GM18873 (cell line): Measurements from ENCODE around the gene CUL3.
"Not testable (repeated sequence)": the region's sequence is repeated elsewhere in the genome, so short reads cannot be mapped to it uniquely, and the experiment has no call there.

Source experiments
- ATAC-seq: cut with Tn5 transposase; IDR thresholded peaks from one replicate; pipeline ENCODE4 v1.9.1; 2021; ENCODE audit warnings: mild to moderate bottlenecking, moderate library complexity, moderate number of reproducible peaks; ENCODE audit not compliant: unreplicated experiment, low FRiP score

CUL3 gene

DNA sequence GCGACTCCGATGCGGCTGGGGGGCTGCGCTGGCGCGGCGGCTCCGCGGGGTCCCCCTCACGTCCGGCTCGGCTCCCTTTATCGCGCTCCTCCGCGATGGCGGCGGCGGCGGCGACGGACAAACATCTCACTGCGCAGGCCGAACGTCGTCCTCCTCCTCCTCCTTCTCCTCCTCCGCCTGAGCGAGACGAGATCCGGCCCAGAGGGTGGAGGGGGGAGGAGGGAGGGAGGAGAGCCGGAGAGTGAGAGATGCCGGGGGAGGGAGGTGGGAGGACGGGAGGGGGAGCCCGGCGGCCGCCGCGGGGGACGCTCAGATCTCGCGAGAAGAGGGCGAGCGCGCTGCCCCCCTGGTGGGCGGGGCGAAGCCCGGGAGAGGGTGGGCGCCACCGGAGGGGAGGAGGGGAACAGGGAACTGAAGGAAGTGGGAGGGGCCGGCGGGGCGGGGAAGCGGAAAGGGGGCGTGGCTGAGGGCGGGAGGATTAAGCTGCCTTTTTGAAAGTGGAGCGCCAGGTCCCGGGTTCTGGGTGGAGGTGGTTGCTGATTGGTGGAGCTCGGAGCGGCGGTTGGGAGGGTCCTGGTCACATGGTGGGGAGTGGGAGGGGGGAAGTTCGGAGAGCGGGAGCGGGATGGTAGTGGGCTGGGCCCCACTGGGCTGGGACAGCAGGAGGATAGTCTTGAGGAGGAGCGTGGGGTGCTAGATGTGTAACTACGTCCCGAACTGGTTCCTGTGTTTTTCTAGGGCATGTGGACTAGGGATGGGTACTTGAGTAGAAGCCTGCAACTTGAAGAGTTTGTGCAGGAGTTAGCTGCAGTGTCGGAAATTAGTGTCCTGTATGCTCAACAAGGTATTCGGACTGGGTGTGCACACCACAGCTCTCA is at the start of gene CUL3:
Gene CUL3, minus strand, starts transcription at position 153 of the 878 bp plus-strand sequence. CDS start 354 bp downstream, outside the sequence.
- ATAC-seq = peak; percentile 80

DNA sequence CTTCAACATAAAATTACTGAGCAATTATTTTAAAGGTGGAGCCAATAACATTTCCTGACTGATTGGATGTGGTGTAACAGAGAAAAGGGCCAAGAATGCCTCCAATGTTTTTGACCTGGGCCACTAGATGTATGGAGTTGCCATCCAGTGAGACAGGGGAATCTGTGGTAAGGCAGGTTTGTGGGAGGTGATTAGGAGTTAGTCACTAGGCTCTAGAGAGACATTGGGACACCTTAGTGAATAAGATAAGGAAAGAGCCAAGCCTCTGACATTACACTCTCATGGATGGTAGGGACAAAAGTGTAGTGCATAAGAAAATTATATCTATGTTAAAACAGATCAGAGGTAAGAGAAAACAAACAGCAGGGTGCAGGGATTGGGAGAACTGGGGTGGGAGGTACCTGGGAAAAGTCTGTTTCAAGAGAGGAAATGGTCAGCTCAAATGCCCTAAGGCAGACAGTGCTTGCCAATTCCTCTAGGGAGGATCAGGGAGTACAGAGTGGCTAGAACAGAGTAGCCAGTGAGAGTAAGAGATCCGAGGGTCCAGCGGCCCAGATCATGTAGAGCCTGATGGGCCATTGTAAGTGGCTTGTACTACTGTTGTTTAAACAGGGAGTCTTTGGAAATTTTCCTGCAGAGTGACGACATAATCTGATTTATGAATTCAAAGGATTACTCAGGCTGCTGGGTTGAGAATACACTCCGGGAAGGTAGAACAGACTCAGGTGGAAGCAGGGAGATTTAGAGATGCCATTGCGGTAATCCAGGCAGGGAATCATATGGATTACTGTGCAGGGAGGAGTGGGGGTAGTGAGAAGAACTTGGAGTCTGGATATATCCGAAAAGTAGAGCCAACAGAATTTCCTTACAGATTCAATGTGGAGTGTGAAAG is 45.7 kb upstream of the CUL3 start:
- no peak for ATAC-seq

DNA sequence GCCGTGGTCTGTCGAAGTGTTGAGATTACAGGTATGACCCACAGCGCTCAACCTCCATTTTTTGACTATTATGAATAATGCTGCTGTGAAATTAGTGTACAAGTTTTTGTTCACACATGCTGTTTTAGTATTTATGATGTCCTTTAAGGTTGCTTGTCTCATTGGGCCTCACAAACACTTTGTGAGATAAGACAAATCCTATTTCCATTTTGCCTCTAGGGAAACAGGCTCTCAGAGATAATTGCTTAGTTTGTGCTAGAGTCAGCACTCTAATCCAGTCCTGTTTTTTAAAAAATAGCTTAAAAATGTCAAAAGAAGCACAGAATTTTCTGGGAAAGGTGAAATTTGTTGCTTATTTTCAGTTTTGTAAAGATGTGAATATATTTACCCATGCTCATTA is 43.3 kb upstream of the CUL3 start:
- ATAC-seq = no peak

DNA sequence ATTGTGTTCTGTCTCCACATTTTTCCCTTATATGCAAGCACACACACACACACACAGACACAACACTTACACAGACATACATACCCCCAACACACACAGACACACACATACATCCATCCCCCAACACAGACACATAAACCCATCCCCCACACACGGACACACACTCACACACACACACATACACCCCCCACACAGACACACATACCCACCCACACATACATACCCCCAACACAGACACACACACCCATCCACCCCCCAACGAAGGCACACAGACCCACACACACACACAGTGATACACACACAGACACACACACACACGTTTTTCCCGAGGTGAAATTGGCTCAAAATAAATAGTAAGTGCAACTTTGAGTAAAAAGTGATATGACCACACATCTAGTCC is 41.6 kb upstream of the CUL3 start:
- no peak for ATAC-seq

DNA sequence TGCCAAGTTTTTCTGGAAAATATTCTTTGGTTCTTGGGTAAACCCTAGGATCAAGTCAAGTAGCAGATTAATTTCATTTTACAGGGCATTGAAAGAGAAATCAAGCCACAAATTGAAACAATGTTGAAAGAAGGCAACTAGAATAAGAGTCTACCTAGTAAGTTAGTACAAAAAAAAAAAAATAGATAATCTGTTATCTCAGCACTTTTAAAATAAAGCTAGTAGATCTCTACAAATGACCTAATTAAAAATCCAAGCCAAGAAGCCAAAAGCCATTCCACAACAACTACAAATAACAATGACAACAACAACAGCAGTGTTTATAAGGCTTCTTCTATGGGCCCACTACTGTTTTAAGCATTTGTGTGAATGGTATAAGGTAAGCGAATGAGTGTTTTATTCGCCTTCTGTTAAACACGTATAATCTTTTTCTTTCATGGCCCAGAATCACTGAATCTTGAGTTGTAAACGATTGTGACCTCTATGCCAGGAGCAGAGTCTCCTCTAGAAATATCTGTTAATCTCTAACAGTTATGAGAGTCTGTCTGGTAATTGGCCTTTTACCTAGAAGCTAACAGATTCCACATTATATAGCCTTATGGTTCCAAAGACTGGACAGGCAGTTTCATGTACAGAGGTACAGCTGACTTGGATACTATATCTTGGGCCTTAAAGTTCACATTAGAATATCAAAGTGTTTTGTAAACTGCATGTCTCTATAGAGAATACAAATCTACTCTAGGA is 28.6 kb upstream of the CUL3 start:
- no peak for ATAC-seq

DNA sequence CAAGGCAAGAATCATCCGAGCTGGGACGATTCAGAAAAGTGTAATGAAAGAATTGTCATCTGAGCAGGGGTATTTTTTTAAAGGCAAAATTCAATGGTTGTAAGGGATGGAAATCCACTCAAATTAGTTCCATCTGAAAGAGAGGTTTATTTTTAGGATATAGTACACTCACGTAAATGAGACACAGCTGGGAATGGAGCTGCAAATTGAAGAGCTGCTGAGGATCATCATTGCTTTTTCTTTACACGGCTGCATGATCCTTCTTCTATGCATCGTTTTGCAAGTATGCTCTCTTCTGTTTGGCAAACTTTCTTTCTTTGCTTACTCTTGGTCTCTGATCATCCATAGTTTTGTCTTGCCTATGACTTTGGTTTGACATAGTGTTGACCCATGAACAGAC is 27.4 kb upstream of the CUL3 start:
- no peak for ATAC-seq

DNA sequence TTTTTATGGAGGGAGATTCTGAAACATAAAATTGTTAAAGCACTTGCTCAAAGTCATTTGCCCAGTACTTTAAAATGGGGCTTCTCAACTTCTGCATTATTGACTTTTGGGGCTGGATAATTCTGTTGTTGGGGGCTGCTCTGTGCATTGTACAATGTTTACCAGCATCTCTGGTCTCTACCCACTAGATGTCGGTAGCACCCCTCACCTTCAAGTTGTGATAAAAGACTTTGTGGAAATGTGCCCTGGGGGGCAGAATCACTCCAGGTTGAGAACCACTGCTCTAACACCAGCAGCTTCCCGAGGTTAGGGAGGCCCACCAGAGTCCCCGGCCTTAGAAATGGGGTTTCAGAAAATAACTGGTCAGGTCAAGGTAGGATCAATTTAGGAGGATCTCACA is 26.8 kb upstream of the CUL3 start:
- no peak for ATAC-seq

DNA sequence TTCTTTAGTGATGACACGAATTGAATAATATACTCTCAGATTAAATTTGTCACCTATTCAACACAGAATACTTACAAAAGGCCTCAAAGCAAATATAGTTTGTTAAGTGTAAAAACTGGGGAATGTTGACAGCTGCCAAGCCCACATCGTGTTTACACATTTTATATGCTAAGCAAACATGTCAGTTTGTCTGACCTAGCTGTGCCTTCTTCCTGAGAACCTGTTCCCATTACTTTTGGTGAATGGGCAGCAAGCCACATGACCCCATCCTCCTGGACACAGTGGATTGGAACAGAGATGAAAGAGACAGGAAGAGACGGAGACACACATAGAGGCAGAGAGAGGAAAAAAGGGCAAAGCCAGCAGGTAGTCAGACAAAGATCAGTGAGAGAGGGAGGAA is 22.9 kb upstream of the CUL3 start:
- ATAC-seq = no peak

DNA sequence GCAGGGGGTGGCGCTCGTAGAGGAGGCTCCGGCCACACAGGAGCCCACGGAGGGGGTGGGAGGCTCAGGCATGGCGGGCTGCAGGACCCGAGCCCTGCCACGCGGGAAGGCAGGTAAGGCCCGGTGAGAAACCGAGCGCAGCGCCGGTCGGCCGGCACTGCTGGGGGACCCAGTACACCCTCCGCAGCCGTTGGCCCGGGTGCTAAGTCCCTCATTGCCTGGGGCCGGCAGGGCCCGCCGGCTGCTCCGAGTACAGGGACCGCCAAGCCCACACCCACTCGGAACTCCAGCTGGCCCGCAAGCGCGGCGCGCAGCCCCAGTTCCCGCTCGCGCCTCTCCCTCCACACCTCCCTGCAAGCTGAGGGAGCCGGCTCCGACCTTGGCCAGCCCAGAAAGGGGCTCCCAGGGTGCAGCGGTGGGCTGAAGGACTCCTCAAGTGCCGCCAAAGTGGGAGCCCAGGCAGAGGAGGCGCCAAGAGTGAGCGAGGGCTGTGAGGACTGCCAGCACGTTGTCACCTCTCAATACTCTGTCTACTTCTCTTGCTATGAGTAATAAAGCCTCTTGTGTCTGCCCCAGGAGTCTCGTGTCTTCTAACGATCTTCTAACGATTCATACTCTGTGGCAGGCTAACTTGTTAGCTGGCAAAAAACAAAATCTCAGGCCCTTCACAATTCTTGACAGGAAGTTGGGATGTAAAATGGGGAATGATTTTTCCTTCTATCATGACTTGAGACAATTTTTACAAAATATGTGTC is 18.8 kb upstream of the CUL3 start:
- ATAC-seq = not testable (repeated sequence)

DNA sequence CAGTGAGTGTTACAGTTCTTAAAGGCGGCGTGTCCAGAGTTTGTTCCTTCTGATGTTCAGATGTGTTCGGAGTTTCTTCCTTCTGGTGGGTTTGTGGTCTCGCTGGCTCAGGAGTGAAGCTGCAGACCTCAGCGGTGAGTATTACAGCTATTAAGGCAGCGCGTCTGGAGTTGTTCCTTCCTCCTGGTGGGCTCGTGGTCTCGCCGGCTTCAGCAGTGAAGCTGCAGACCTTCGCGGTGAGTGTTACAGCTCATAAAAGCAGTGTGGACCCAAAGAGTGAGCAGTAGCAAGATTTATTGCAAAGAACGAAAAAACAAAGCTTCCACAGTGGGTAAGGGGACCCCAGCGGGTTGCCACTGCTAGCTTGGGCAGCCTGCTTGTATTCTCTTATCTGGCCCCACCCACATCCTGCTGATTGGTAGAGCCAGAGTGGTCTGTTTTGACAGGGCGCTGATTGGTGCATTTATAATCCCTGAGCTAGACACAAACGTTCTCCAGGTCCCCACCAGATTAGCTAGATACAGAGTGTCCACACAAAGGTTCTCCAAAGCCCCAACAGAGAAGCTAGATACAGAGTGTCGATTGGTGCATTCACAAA is 17.7 kb upstream of the CUL3 start:
- not testable (repeated sequence) for ATAC-seq

DNA sequence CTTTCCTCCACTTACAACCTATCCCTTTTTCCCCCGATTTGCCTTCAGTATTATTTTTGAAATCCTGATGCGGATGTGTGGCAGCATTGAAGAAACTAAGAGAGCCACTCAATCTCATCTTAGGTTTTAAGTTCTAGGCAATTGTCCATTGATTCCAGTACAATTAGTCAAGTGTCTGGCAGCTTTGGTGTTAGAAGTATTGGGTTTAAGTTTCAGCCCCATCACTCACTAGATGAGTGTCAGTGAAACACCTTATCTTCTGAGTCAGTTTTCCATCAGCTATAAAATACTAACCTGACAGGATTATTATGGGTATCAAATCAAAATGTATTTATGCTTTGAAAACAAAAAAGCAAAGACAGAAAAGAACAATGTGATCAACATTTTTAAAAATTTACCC is 16.8 kb upstream of the CUL3 start:
- no peak for ATAC-seq

DNA sequence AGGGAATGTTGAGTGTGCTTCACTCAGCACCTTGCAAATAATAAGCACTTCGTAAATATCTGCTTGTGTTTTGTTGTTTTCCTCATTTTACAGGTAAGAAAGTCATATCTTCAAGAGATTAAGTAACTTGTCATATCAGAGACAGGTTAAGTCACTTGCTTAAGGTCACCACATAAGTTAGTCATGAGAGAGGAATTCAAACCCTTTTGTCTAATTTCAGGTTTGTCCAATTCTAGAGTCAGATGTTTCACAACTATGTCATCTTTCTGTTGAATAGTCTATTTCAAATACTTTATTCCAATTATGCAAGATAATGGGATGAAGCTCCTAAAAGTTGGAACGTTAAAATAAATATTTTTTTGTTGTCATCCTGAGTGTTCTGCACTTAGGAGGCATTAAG is 13.5 kb upstream of the CUL3 start:
- ATAC-seq = no peak

DNA sequence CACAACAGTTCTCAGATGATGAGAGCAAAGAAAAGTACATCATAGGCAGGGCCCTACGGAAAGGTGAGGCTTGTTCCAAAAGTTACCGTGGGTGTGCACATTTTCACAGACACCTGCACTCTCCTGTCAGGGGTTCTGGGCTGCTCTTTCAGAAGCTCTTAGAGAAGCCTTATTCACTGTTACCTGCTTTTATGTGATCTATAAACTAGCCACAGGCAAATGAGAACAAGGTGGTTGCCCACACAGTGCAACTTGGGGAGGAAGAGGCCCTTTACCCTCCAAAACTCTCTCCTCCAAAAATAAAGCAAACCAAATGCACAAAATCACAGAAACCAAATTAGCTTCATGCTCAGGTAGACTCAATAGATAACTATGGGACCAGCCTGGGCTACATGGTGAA is 11.1 kb upstream of the CUL3 start:
- no peak for ATAC-seq

DNA sequence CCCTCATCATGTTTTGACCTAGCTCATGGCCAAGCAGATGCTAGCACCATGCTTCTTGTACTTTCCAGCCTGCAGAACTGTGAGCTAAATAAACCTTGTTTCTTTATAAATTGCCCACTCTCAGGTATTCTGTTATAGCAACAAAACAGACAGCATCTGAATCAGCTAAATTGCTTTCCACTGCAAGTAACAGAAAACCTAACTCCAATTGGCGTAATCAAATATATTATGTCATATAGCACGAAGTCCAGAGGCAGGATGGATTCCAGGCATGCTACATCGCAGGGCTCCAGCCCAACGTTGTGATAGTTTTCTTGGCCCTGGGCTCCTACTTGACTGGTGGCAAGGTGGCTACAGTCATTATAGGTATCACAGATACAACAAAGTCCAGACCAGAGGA is 10.4 kb upstream of the CUL3 start:
- ATAC-seq = no peak

DNA sequence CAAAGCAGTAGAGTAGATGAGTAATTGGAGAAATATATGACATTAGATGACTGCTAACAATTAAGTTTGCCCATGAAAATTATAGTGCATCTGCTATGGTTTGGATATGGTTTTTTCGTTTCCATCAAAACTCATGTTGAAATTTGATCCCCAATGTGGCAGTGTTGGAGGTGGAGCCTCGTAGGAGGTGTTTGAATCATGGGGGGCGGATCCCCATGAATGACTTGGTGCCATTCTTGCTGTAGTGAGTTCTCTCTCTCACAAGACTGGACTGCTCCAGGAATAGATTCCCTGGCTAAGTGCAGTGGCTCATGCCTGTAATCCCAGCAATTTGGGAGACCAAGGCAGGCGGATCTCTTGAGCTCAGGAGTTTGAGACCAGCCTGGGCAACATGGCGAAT is 9.7 kb upstream of the CUL3 start:
- no peak for ATAC-seq

DNA sequence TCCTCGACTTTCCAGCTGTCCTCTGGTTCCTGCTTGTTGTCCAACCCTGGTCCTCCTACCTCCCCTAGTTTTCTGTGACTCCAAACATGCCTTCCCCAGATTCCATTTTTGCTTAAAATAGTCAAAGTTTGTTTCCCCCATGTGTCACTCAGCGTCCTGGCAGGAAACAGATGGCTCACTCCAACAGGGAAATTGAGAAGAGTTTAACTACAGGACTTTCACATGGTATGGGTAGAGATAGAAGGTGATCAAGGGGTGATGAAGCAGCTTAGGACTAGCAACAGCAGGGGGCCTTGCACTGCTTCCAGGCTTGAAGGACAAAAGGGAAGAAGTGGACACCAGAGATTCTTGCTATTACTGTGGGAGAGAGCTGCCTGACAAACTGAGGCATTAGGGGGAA is 6.1 kb upstream of the CUL3 start:
- no peak for ATAC-seq

DNA sequence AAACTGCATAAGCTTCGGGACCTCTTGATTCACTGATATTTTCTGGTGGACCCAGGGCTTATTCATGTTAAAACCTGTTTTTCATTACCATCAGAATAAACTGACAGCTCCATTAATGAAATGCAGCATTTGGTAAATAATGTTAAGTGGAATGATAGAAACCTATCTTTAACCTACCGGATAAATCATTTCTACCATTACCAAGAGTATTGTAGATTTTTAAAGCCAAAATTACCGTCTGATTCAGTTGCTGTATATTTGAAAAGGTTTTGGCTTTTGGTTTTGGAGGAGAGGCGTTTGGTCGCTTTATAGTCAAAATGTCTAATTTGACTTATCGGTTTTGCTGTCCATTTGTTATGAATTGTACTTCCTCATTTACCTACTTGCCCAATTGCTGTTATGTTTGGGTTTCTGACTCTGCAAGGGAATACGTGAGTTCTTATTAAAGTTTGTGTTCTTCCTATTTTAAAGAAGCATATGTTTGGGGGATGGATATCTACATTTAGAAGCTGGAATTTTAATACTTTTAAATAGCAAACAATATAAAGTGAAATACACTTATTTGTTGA is 1.0 kb upstream of the CUL3 start:
- ATAC-seq = no peak

DNA sequence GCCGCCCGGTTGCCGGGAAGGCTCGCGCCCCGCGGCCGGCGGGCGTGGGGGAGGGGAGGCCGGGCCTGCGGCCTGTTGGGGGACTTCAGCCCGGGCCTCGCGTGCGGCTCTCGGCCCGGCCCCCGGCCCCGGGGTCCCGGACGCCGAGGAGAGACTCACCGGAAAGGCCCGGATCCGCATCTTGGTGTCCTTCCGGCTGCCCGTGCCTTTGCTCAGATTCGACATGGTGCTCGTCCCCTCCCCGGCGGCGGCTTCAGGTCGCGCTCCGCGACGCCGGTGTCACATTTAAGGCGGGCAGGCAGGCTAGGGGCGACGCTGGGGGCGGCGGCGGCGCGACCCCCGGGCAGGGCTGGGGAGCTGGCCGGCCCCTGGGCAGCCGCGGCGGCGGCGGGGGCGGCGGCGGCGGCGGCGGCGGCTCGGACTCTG is 365 bp downstream of the CUL3 start:
- ATAC-seq = peak; percentile 18

DNA sequence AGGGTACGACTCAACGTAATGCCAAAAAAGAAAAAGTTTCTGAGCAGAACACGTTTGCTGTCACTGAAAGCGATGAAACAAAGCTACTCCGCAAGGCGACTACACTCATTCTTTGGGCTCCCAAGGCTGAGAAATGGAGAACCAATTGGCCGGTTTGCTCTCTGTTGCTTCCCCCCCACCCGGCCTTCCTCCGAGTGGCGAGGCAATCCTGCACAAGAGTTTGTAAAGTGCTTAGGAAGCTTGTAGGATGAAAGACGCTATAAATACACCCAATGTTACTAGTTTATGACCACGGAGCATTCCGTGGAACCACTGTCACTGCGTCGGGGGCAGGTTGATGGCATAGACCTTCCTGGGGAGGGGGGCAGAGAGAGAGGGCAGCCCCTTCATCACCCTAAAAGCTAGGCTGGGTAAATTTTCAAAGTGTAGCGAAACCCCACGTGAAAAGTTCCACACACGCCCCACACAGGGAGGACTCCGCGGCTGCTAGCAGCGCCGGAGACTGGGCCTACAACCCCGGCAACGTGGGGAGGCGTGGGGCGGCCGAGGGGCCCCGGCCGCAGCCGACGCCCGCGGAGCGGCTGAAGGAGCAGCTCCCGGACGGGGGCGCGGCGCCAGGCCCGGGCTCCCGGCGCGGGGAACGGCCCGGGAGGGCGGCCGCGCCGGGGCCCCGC is 915 bp downstream of the CUL3 start:
- no peak for ATAC-seq
